ENCODE measurements around the gene NOA1. TPM values are rescaled to one million over a fixed set of nuclear protein-coding genes. Genes with fewer than 3 reads are reported as not detected.

The NOA1 gene
- total RNA-seq (2014; rRNA removed; shearing (Covaris generic)): 11.0 and 12.0 TPM in 2 replicates

DNA sequence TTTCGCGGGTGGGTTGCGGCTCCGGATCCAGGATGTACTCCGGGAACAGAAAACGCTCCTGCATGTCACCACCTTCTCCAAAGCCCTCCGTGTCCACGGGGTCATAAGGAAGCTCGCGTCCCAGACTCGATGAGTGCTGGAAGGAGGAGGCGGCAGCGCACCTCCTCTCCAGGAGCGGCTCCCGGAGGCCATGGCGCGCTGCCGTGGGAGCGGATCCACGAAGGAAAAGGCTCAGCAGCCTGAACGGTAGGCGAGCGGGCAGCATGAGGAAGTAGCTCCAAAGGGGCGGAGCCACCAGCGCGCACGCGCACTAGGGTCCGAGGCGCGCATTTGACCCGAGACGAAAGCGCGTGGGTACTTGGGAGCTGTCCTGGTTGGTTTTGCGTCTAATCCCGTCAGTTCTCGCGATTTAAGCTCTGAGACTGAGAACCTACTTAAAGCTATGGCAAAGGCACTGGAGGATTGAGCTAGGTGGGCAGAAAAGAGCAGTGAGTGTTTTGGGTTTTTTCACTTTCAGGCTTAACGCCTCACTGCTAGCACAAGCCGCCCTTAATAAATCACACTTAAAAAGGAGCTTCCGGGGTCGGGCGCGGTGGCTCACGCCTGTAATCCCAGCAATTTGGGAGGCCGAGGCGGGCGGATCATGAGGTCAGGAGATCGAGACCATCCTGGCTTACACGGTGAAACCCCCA, at the start of gene NOA1:
Gene NOA1, minus strand, starts transcription at position 286 of the 692 bp plus-strand sequence. Its CDS starts 21 bp downstream, at position 265.
- DNase-seq (ENCODE audit: low spot score): peak; percentile 97

DNA sequence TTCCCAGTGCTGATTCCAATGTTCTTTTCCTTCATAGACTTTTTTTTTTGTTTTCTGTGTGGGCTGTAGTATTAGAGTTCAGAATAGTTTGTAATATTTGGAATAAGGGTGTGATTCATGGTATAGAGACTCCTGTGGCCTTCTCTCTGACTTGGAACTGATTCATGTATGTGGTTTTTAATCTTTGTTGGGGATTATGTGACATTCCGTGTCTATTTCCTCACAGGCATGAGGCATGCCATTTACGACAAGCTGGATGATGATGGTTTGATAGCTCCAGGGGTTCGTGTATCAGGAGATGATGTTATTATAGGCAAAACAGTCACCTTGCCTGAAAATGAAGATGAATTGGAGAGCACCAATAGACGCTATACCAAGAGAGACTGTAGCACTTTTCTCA, 45.7 kb upstream of the NOA1 start:
- DNase-seq (ENCODE audit: low spot score): peak; percentile 84

DNA sequence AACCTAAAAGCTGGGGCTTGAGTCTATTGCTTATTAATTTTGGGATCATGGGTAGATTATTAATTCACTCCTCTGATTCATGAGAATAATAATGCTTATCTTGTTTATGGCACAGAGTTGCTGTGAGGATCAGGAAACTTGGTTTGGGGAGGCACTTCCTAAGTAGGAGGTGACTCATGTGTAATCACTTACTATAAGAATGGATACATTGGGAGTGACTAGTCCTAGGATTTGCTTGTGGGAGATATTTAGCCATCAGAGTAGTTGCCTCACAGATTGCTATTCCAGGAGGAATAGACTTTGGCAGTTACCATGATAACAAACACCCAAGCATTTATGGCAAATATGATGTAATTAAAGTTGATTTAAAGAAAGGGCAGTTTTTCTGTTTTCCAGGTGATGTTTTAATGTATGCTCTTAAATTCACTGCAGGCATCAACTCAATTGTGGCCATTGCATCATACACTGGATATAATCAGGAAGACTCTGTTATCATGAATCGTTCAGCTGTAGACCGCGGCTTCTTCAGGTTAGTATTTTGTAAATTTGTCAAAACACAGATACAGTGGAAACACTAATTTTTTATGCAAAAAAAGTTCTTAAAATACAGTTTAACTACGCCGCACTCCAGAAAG, 43.2 kb upstream of the NOA1 start:
- DNase-seq (ENCODE audit: low spot score): peak; percentile 67

DNA sequence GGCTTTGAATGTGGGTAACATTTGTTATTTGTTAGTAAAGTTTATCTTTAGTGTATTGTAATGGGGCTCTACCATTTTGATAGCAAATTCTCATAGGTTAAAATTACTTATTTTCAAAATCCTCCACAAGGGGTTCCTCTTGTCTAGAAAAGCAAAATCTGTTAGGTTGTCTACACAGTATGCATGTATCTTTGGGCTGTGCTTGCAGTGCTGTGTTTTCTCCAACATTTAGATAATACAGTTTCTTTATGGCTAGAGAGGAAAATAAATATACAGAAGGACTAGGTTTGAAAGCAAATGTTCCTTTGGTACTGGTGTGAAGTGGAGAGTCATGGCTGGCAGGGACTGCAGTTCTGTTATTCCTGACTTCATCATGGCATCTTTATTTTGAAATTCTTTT, 41.6 kb upstream of the NOA1 start:
- no peak for DNase-seq (ENCODE audit: low spot score)

DNA sequence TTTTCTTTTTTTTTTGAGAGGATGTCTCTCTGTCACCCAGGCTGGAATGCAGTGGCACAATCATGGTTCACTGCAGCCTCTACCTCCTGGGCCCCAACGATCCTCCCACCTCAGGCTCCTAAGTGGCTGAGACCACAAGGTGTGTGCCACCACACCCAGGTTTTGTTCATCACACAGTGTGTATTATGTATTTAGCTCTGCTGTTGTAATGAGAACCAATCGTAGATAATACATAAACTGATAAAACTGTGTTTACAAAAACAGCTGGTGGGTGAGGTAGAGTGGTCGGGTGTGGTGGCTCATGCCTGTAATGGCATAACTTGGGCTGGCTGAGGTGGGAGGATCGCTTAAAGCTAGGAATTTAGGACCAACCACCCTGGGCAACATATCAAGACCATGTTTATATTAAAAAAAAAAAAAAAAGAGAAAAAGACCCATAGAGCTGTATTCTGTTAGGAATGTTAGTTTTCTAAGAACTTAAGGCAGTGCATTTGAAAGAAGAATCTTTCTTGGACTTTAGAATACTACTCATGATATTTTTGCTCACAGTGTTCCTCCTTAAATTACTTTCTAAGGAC, 36.2 kb upstream of the NOA1 start:
- DNase-seq (ENCODE audit: low spot score): no peak

DNA sequence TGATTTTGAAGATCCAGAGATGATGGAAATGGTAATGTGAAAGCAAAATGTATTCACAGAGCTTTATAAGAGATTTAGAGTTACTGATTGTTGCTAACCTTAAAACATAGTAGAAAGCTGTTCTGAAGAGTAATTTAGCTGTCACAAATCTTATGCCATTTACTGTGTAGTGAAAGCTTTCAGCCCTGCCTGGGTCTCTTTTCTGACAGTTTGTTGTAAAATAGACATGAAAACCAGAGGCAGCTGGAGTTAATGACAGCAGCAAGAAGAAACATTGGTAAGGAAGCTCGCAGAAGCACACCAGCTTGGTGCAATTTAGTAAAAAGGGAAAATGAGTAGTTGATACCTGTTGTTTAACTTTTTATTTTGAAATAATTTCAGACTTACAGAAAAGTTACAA, 22.3 kb upstream of the NOA1 start:
- DNase-seq (ENCODE audit: low spot score): no peak

DNA sequence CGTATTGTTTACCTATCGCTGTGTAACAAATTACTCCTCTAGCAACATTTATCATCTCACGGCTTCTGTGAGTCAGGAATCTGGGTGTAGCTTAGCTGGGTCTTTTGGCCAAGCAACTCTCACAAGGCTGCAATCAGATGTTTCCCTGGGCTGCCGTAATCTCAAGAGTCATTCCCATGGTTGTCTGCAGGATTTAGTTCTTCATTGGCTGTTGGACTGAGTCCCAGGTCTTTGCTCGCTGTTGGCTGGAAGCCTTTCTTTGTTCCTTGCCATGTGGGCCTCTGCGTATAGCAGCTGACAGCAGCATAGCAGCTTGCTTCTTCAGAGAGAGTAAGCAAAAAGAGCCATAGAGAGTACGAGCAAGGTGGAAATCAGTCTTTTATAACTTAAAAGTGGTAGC, 18.1 kb upstream of the NOA1 start:
- DNase-seq (ENCODE audit: low spot score): peak; percentile 73

DNA sequence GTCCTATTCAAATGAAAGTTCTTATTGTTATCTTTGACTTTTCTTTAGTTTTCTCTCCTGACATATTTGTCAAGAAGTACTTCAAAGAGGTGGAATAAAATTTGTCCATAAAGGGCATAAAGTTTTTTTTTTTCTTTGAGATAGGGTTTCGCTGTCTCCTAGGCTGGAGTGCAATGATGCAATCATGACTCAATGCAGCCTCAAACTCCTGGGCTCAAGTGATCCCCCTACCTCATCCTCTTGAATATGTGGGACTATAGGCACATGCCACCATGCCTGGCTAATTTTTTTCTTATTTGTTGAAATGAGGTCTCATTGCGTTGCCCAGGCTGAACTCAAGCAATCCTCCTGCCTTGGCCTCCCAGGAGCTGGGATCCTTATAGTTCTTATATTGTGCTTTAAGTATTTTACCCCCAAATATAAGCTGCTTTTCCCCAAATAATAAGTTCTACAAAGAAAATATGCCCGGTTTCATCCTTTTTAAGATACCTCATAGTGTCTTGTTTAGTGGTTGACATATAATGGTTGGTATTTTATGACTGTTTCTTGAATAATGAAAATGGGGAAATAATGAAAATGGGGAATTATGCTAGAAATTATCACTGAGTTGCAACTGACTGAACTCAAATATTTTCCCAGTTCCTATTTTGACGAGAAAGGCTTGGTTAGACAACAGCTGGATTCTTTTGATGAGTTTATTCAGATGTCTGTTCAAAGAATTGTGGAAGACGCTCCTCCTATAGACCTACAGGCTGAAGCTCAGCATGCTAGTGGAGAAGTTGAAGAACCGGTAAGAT, 12.9 kb upstream of the NOA1 start:
- DNase-seq (ENCODE audit: low spot score): no peak

DNA sequence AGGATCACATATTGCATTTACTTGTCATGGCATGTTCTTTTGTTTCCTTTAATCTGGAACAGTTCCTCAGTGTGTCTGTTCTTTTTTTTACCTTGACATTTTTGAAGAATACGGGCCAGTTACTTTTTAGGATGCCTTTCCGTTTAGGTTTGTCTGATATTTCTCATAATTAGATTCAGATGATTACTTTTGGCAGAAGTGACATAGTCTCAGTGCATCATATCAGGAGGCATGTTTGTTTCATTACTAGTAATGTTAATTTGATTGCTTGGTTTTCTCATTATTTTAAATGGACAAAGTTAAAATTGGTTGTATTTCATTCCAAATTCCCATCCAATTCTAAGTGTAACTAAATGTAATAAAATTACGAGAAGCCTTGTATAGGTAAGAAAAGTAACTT, 9.5 kb upstream of the NOA1 start:
- DNase-seq (ENCODE audit: low spot score): no peak

DNA sequence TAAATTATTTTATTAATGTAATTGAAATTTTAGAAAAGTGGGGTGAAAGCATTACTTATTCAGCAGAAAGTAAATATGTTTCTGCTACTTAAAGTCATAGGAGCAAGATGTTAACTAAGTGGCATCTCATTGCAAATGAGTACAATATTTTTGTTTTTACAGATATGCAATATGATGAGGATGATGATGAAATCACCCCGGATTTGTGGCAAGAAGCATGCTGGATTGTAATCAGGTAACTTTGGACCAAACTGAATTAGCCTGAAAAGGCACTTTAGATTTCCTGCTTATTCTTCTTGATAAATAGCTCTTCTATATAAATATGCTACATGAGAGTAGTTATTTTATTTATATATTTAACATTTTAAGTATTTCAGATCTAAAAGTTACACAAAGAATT, 8.8 kb upstream of the NOA1 start:
- DNase-seq (ENCODE audit: low spot score): no peak

DNA sequence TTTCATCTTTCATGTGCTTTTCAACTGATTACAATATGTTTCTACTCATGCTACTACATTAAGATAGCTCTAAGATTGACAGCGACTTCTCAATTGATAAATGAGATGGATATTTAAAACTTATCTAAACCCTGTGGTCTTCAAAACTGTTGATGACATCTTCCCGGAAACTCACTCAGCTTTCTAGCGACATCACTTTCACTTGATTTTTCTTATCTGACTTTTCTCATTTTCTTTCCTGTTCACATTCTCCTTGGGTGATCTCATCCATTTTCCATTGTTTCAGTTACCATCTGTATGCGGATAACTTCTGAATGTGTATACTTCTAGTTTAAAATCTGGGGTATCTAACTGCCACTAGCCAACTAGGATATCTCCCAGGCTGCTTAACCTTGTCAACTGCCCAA, 4.4 kb upstream of the NOA1 start:
- DNase-seq (ENCODE audit: low spot score): peak; percentile 52

DNA sequence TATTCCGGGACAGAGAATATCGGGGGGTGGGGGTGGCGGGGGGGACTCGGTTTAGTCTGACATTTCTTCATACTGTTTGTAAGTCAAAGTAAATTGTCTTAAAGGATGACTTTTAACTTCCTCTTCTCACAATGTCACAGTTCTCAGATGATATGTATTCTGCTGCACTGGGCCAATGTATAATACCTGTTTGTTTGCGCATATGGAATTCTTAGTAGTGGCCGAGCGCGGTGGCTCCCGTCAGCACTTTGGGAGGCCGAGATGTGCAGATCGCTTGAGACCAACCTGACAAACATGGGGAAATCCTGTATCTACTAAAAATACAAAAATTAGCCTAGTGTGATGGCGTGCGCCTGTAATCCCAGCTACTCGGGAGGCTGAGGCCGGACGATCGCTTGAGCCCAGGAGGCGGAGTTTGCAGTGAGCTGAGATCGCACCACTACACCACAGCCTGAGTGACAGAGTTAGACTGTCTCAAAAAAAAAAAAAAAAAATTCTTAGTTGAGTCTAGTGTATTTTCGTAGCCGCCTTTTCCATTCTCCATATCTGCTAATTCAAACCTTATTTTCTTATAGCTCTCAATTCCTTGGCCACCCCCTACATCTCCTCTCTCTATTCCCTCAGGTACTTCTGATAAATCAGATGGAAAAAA, 2.1 kb upstream of the NOA1 start:
- DNase-seq (ENCODE audit: low spot score): no peak

DNA sequence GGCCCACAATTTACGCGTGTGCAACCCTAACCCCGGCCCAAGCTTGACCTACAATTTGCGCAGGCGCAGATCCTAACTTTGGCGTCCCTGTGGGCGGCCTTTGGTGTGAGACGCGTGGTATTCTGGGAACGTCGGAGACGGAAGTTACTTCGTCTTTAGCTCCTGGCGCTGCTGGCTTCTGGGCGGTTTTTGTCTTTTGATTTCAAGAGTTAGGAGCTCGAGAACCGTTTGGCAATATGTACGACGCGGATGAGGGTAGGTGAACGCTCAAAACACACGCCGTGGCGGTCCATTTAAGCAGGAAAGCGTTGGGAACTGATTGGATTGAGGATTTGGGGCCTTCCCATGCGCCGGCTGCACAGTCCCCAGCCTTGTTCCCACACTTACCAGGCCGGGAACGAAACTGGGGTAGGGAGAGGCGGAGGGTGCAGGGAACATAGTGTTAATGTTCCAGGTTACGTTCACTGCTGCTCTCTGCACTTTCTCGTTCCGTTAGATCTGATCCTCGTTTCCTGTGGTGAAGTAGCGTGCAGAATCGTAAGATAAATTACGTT, 1.4 kb upstream of the NOA1 start, which contains the start of gene POLR2B:
Gene POLR2B, plus strand, starts transcription at position 147 of the 554 bp plus-strand sequence. Its CDS starts 90 bp downstream, at position 237.
- DNase-seq (ENCODE audit: low spot score): peak; percentile 84

DNA sequence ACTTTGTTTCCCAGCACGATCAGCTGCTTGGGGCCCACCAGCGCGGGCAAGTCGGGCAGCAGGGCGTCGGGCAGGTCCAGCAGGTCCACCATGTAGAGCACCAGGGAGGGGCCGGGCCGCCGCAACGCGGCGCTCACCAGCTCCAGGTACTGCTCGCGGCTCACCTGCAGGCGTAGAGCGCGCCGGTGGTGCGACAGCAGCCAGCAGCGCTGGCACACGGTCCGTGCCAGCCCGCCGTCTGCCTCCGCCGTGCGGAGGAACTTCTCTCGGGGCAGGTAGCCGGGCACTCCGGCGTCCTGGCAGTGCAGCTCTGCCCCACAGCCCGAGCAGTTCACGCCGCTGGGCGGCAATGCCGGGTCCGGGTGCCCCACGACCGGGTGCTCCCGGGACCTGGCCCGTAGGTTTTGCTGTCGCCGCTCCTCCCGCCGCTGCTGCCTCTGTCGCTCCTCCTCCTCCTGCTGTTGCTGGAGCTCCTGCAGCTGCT, 527 bp downstream of the NOA1 start:
- no peak for DNase-seq (ENCODE audit: low spot score)

DNA sequence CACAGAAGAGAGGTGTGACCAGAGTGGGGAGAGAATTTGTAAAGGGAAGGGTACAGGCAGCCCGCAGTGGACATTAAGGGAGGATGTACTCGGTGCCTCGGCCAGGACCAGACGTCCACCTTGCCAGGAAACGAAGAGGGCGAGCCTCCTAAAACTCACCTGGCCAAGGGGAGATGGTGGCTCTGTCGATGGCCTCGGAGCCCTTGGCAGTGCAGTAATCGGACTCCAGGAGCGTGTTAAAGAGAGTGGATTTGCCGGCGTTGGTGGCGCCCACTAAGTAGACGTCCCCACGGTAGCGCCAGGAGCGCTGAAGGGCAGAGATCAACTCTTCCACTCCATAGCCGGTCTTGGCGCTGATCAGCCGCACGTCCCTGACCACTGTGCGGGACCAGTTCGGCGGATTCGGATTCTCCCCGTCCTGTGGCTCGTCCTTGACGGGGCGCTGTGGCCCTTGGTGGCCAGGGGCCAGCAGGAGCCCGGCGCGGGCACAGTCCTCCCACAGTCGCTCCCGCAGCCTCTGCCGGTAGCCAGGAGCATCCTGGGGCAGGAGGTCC, 1.0 kb downstream of the NOA1 start:
- DNase-seq (ENCODE audit: low spot score): no peak

DNA sequence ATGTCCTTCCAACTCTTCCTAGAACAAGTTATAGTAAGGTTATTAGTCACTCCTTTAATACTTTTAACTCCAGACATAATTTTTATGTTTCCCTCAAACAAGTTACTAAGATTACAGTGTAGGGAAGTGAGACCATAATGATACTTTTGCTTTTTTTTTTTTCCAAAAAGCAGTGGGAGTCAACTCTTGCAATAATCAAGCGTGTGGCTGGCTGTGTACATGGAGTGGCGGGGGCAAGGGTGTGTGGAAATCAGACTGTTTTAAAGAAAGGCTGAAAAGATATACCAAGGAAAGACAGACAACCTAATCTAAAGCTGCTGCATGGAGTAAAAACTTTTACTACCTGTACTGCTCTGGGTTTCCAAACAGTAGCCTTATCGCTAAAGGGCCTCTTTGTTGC, 4.1 kb downstream of the NOA1 start:
- no peak for DNase-seq (ENCODE audit: low spot score)

DNA sequence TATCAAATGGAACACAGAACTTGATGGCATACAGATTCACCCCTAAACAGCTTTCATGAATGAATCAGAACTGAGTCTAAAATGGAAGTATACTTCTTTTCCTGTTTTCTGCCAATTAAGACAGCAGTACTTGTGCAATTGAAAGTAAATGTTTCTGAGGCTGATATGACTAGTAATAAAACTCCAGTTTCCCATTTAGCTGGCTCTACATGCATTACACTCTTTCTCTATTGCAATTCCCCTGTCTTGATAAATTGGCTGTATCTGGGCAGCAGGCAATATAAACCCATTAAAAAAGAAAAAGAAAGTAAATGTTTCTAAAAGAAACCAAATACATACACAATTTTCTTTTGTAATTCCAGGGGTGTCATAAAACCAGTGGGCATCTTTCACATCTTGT, 4.6 kb downstream of the NOA1 start:
- DNase-seq (ENCODE audit: low spot score): no peak

DNA sequence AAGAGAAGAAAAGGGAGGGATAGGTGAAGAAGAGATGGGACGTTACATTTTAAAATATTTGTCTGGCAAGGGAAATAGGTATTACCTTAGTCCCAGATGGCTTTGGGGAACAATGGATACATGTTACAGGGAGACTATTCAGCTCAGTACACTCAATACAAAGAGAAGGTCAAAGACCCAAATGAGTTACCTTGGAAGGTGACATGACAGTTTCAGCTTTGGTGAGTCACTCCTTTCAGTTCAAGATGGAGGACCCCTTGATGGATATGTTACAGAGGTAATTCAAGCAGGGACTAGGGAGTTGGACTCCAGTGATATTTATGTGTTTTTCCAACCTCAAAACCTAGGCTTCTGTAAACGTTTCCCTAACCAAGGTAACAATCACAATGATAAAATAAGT, 5.0 kb downstream of the NOA1 start:
- DNase-seq (ENCODE audit: low spot score): no peak

DNA sequence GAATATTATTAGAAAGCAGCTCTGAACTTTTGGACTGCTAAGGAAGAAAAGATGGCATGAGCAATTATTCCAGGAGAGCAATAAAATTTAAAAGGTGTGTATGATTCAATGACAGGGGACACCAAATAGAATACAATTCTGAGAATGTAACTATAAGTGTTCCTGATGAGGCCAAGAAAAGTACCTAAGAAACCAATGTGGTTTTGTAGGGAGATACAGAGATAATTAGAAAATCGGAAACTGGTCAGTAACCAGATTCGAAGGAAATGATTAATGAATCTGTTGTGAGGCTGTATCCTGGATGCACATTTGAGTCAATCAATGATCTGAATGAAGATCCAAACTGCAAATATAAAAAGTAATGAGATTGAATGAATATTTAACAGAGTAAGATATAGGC, 6.0 kb downstream of the NOA1 start:
- no peak for DNase-seq (ENCODE audit: low spot score)

DNA sequence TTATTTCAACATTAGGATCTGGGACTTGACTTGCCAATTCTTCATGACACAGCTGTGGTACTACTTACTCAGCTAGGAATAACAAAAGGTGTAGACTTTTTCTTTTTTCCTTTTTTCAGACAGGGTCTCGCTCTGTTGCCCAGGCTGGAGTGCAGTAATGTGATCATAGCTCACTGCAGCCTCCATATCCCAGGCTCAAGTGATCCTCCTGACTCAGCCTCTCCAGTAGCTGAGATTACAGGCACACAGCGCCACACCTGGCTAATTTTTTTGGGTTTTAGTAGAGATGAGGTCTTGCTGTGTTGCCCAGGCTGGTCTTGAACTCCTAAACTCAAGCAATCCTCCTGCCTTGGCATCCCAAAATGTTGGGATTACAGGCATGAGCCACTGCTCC, 16.3 kb downstream of the NOA1 start:
- no peak for DNase-seq (ENCODE audit: low spot score)

DNA sequence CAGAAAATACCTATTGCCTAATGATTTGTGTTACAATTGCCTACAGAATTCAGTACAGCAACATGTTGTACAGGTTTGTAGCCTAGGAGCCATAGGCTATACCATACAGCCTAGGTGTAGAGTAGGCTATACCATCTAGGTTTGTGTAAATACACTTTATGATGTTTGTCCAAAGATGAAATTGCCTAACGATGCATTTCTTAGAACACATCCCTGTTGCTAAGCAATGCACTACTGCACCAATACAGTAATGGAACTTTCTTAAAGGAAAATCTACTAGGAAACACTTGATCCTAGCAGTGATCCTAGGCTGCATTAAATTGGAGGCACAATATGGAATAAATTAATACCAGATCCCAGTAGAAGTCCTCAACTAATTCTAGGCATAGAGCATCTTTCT, 18.3 kb downstream of the NOA1 start:
- DNase-seq (ENCODE audit: low spot score): no peak

All from A172 (cell line).